IPS-18a (cell line): Measurements from ENCODE around the gene RERE.

Source experiments
- H3K27ac ChIP-seq: one replicate; pipeline ENCODE4 v1.5.1; 2013; ENCODE audit warnings: low read length
- H3K27me3 ChIP-seq: one replicate; pipeline ENCODE4 v1.6.1; 2013; ENCODE audit warnings: mild to moderate bottlenecking, low read length; ENCODE audit not compliant: control insufficient read depth, insufficient read depth
- H3K36me3 ChIP-seq: one replicate; pipeline ENCODE4 v1.6.1; 2013; ENCODE audit warnings: low read depth, low read length; ENCODE audit not compliant: control insufficient read depth
- H3K4me1 ChIP-seq: one replicate; pipeline ENCODE4 v1.6.1; 2013; ENCODE audit warnings: low read depth, low read length; ENCODE audit not compliant: control insufficient read depth
- H3K4me3 ChIP-seq: one replicate; pipeline ENCODE4 v1.5.1; 2013; ENCODE audit warnings: low read length
- H3K9ac ChIP-seq: one replicate; pipeline ENCODE4 v1.6.1; 2013; ENCODE audit warnings: mild to moderate bottlenecking, low read length, moderate library complexity
- H3K9me3 ChIP-seq: one replicate; pipeline ENCODE4 v1.6.1; 2013; ENCODE audit warnings: low read depth, low read length; ENCODE audit not compliant: control insufficient read depth

Gene RERE

GRCh38 chr1:8495928-8496401 lies 321.5 kb downstream of the RERE start:
- Histone ChIP-seq H3K27ac (no peak overlapping the region), H3K4me1 (no peaks in the 10 kb centered on the region), H3K9ac (no peak overlapping the region), H3K4me3 (no peak overlapping the region), H3K27me3 (no peaks in the 10 kb centered on the region), H3K36me3 (peaks cover 28% of the 10 kb centered on the region), H3K9me3 (no peaks in the 10 kb centered on the region)

DNA sequence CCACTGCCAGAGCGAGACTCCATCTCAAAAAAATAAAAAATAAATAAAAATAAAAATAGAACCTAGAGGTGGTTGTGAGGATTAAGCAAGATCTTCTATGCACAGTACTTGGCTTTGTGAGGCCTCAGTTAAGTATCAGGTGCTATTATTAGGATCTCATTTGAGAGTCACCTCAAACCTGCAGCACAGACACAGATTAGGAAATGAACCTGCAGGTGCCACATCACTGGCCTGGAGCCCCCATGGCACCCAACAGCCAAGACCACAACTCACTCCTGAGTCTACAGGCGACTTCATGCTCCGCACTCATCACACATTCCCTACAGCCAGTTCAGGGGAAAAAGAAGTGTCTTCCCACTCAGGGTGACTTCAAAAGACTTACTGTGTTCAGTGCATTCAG lies 322.8 kb downstream of the RERE start:
- Histone ChIP-seq H3K9ac (no peak overlapping the region), H3K36me3 (peaks cover 28% of the 10 kb centered on the region), H3K4me1 (no peaks in the 10 kb centered on the region), H3K27ac (no peak overlapping the region), H3K27me3 (no peaks in the 10 kb centered on the region), H3K4me3 (no peak overlapping the region), H3K9me3 (no peaks in the 10 kb centered on the region)

GRCh38 chr1:8493916-8494540 lies 323.4 kb downstream of the RERE start:
- no peak overlapping the region for H3K4me3 ChIP-seq
- no peaks in the 10 kb centered on the region for H3K4me1 ChIP-seq
- H3K27me3 ChIP-seq: no peaks in the 10 kb centered on the region
- H3K36me3 ChIP-seq: peaks cover 28% of the 10 kb centered on the region
- H3K9ac ChIP-seq: no peak overlapping the region
- no peak overlapping the region for H3K27ac ChIP-seq
- H3K9me3 ChIP-seq: no peaks in the 10 kb centered on the region

DNA sequence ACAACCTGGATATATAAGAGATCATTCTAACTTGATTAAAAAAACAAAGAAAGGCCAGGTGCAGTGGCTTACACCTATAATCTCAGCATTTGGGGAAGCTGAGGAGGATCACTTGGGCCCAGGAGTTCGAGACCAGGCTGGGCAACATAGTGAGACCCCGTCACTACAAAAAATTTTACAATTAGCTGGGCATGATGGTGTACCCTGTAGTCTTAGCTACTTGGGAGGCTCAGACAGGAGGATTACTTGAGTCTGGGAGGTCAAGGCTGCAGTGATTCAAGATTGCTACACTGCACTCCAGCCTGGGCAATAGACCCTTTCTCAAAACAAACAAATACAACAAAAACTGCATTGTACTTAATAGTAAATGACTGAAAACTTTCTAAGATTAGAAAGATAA lies 330.2 kb downstream of the RERE start:
- no peak overlapping the region for H3K27ac ChIP-seq
- H3K27me3 ChIP-seq: no peaks in the 10 kb centered on the region
- no peaks in the 10 kb centered on the region for H3K9me3 ChIP-seq
- peaks cover 5% of the 10 kb centered on the region for H3K4me1 ChIP-seq
- H3K9ac ChIP-seq: no peak overlapping the region
- peaks cover 3% of the 10 kb centered on the region for H3K36me3 ChIP-seq
- H3K4me3 ChIP-seq: no peak overlapping the region

- no peaks in the 10 kb centered on the region for H3K9me3 ChIP-seq
- peaks cover 11% of the 10 kb centered on the region for H3K4me1 ChIP-seq
- H3K9ac ChIP-seq: no peak overlapping the region
- H3K27me3 ChIP-seq: no peaks in the 10 kb centered on the region
- H3K36me3 ChIP-seq: peaks cover 3% of the 10 kb centered on the region
- no peak overlapping the region for H3K27ac ChIP-seq
- H3K4me3 ChIP-seq: no peak overlapping the region
Observed at GRCh38 chr1:8486047-8486446, 331.4 kb downstream of the RERE start.

DNA sequence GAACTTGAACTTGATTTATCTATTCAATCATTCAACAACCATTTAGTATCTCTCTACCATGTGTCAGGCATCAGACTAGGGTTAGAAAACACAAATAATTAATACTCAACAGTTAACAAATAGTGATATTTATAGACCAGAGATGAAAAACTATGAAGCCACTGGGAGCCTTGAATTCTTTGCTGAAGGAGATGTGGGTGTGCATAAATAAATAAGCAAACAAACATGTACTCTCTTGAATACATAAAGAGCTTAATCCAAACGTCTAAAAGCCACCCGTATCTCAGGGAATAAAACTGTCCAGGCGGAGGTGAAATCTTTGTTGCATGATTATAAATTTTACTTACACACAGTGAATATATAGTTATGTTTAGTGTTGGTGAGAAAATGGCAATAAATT lies 333.9 kb downstream of the RERE start:
- H3K27ac ChIP-seq: no peak overlapping the region
- no peaks in the 10 kb centered on the region for H3K27me3 ChIP-seq
- H3K9ac ChIP-seq: no peak overlapping the region
- no peak overlapping the region for H3K4me3 ChIP-seq
- H3K4me1 ChIP-seq: peaks cover 11% of the 10 kb centered on the region
- peaks cover 3% of the 10 kb centered on the region for H3K36me3 ChIP-seq
- no peaks in the 10 kb centered on the region for H3K9me3 ChIP-seq

GRCh38 chr1:8482979-8483381 lies 334.5 kb downstream of the RERE start:
- H3K27ac ChIP-seq: no peak overlapping the region

DNA sequence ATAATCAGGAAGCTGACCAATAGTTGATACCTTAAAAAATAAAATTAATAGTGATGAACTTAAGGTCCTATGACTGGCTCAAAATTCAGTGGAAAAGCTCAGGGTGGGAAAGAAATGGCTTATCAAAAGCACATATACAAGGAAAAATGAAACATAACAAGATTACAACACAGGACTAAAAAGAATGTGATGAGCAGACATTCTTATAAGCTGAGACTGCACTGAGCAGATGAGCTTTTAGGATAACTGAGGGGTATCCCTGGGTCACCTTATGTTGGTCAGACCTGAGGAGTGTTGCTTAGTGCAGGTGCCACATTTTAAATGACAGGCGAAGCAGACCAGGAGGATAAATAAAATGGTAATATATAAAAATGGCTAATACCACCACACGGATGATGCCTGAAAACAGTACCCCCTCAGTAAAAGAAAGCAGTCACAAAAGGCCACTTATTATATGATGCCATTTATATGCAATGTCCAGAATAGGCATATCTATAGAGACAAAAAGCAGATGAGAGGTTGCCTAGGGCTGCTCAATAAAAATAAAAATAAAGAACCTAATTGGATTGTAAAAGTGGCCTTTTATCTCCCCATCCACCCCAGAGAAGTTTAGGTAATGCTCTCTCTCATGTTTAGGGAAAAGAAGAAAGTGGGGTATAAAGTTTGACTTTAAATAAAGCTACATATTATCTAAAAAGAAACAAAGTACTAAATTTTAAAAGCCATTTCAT lies 335.6 kb downstream of the RERE start:
- no peak overlapping the region for H3K27ac ChIP-seq
- H3K9me3 ChIP-seq: no peaks in the 10 kb centered on the region
- peaks cover 3% of the 10 kb centered on the region for H3K36me3 ChIP-seq
- H3K9ac ChIP-seq: no peak overlapping the region
- H3K4me1 ChIP-seq: peaks cover 15% of the 10 kb centered on the region
- H3K4me3 ChIP-seq: no peak overlapping the region
- no peaks in the 10 kb centered on the region for H3K27me3 ChIP-seq

More at GRCh38 chr1:8482979-8483381, 334.5 kb downstream of the RERE start:
- H3K9ac ChIP-seq: no peak overlapping the region
- no peak overlapping the region for H3K4me3 ChIP-seq
- H3K9me3 ChIP-seq: no peaks in the 10 kb centered on the region
- H3K36me3 ChIP-seq: peaks cover 3% of the 10 kb centered on the region
- H3K27me3 ChIP-seq: no peaks in the 10 kb centered on the region
- H3K4me1 ChIP-seq: peaks cover 11% of the 10 kb centered on the region

DNA sequence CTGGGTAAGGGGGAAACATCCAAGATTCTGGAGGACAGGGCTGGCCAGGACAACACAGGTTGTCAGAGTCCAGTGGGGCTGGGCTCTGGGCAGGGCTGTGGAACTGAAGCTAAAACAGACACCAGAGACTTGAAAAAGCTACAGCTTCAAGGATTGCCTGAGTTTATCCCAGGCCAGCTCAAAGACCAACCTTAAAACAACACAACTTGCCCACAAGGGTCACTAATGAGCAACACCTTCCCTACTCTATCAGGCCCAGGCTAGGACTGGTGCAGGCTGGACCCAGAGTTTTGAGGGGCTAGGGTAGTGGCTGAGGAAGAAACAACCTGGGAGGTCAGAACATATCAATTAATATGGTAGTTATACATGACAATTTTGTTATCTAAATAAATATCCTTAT lies 338.9 kb downstream of the RERE start:
- no peak overlapping the region for H3K9ac ChIP-seq
- peaks cover 20% of the 10 kb centered on the region for H3K4me1 ChIP-seq
- H3K36me3 ChIP-seq: no peaks in the 10 kb centered on the region
- H3K9me3 ChIP-seq: no peaks in the 10 kb centered on the region
- no peak overlapping the region for H3K27ac ChIP-seq
- H3K27me3 ChIP-seq: no peaks in the 10 kb centered on the region
- no peak overlapping the region for H3K4me3 ChIP-seq

GRCh38 chr1:8477983-8478362 lies 339.5 kb downstream of the RERE start:
- Histone ChIP-seq H3K27ac (no peak overlapping the region), H3K36me3 (no peaks in the 10 kb centered on the region), H3K4me1 (peaks cover 24% of the 10 kb centered on the region)

DNA sequence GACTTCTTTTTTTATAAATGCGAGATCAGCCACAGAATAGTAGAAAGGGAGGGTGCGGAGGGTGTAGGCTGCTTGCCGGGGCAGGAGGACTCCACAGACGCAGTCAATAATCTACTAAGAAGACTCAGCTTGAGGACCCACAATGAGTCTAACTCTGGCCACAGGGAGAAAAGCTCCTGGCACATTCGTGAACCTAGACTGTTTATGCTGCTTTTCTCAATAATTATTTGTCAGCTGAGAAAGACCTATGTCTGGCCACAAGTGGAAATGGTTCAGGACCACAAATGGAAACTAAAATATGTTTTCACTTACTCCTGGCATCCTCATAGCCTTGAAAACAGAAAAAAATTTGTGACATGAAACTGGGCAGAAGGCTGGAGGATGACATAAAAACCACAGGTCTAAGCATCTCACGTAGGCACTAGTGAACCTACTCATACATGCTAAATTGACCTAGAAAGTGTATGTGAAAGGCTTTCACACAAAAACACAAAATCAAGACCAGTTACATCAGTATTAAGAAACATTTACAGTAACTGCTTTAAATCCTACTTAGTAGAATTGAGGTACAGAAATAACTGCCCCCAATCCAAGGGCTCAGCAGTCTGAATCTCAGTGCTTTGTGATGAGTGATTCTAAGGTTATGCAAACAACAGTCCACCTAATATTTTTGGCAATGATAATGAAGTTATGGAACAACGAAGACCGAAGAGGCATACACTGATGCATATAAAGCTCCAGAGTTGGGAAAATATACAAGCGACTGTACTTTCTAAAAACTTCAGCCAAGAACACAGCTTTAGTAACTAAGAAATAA lies 340.1 kb downstream of the RERE start:
- no peak overlapping the region for H3K4me3 ChIP-seq
- H3K27ac ChIP-seq: no peak overlapping the region
- no peak overlapping the region for H3K9ac ChIP-seq
- no peaks in the 10 kb centered on the region for H3K36me3 ChIP-seq
- no peaks in the 10 kb centered on the region for H3K9me3 ChIP-seq
- H3K27me3 ChIP-seq: no peaks in the 10 kb centered on the region
- H3K4me1 ChIP-seq: peaks cover 23% of the 10 kb centered on the region

More at GRCh38 chr1:8477983-8478362, 339.5 kb downstream of the RERE start:
- Histone ChIP-seq H3K9me3 (no peaks in the 10 kb centered on the region), H3K4me3 (no peak overlapping the region), H3K9ac (no peak overlapping the region), H3K27me3 (no peaks in the 10 kb centered on the region)
